NCI-H510A treated with DMSO at 0.1 percent for 48 hours (cell line): ENCODE measurements around the gene HYDIN.

Experiments
- DNase-seq: peaks from one replicate; lab custom pipeline; 2025; lab: John Stamatoyannopoulos, UW

Gene HYDIN

GRCh38 chr16:70788668-70789594 is 441.6 kb downstream of the HYDIN start:
- DNase-seq = no peak

GRCh38 chr16:70786020-70786755 is 444.3 kb downstream of the HYDIN start:
- DNase-seq = no peak

GRCh38 chr16:70784692-70785555 is 445.6 kb downstream of the HYDIN start:
- no peak for DNase-seq

GRCh38 chr16:70782237-70782636 is 448.3 kb downstream of the HYDIN start:
- DNase-seq = no peak

- DNase-seq = no peak
These were observed 448.7 kb downstream of the HYDIN start for GRCh38 chr16:70781800-70782199.

- no peak for DNase-seq
These were observed 450.0 kb downstream of the HYDIN start for GRCh38 chr16:70780546-70780945.

GRCh38 chr16:70779361-70779760 is 451.2 kb downstream of the HYDIN start:
- DNase-seq = no peak

- peak; percentile 32 for DNase-seq
These were observed 451.6 kb downstream of the HYDIN start for GRCh38 chr16:70778901-70779309.

GRCh38 chr16:70777973-70778406 is 452.5 kb downstream of the HYDIN start:
- DNase-seq = no peak

- DNase-seq = no peak
These were observed 453.0 kb downstream of the HYDIN start for GRCh38 chr16:70777496-70777895.

- DNase-seq = no peak
These were observed 455.1 kb downstream of the HYDIN start for GRCh38 chr16:70775399-70775798.

- no peak for DNase-seq
These were observed 456.3 kb downstream of the HYDIN start for GRCh38 chr16:70774261-70774660.

GRCh38 chr16:70772493-70772892 is 458.0 kb downstream of the HYDIN start:
- no peak for DNase-seq

GRCh38 chr16:70770626-70771552 is 459.6 kb downstream of the HYDIN start:
- peak; percentile 9 for DNase-seq

- DNase-seq = no peak
These were observed 460.3 kb downstream of the HYDIN start for GRCh38 chr16:70770291-70770625.

- no peak for DNase-seq
These were observed 460.8 kb downstream of the HYDIN start for GRCh38 chr16:70769761-70770160.

- no peak for DNase-seq
These were observed 461.4 kb downstream of the HYDIN start for GRCh38 chr16:70769131-70769530.

GRCh38 chr16:70768203-70768580 is 462.3 kb downstream of the HYDIN start:
- DNase-seq = no peak

GRCh38 chr16:70767377-70768202 is 462.9 kb downstream of the HYDIN start:
- no peak for DNase-seq

GRCh38 chr16:70766658-70767057 is 463.9 kb downstream of the HYDIN start:
- no peak for DNase-seq
